HG03575 (cell line): ENCODE results near the gene DTX1.
"Not testable (repeated sequence)": the region's sequence is repeated elsewhere in the genome, so short reads cannot be mapped to it uniquely, and the experiment has no call there.

Source experiments
- ATAC-seq: cut with Tn5 transposase; IDR thresholded peaks from one replicate; pipeline ENCODE4 v1.9.1; 2021; ENCODE audit not compliant: unreplicated experiment, insufficient number of reproducible peaks, low FRiP score; ENCODE audit errors: extremely low read depth

The DTX1 gene

DNA sequence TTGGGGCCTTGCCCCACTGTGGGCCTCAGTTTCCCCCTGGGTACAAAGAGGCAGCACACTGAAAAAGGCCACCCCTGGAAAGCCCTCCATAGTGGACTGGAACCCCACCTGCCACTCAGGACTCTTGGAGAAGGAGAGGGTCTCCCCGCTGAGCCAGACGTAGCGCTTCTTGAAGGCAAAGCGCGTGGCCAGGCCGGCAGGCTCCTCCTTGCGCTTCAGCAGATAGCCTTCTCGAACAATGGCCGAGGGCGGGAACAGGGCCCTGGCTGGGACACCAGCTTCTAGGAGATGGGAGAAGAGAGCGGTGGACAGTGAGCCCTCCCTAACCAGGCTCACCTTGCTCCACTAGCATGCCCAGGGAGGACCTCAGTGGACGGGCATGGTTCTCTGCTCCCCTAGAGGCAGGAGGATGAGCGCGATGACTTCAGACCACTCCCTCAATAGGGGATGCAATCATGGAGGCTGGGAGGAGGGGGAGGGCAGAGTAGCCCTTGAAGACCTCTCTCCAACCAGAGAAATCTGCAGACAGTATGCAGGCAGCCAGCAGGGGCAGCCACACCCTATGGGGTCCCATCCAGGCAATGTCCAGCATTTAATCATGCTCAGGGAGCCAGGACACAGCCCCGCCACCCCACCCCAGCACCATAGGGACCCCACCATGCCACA is 49.2 kb downstream of the DTX1 start:
- no peak for ATAC-seq

DNA sequence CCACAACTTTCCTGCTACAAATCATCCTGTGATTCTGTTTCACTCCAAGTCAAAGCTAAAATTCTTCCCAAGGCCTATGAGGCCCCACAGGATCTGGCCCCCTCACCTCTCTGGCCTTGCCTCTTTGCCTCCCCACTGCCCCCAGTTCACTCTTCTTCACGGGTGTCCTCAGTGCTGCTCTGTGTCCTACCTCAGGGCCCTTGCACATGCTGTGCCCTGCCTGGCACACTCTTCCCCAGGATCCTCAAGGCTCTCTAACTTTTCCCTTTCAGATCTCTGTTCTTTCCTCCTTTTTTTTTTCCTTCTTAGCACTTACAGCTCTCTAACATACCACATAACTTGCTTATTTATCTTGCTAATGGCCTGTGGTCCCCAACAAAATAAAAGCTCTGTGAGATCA is 49.8 kb downstream of the DTX1 start:
- no peak for ATAC-seq

DNA sequence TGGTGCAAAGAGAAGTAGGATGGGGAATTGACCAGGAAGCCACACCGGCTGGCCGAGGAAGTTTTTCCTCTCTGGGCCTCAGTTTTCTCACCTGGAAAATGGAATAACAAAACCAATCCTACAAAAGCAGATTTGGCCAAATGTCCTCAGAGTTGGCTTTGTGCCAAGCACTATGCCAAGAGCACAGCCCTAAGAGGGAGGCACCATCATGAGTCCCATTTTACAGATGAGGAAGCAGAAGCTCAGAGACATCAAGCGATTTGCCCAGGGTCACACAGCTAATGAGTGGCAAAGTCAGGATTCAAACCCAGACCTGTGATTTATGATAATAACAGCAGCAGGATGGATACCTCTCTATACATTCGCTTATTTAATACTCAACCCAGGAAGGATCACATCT is 51.8 kb downstream of the DTX1 start:
- ATAC-seq: no peak

DNA sequence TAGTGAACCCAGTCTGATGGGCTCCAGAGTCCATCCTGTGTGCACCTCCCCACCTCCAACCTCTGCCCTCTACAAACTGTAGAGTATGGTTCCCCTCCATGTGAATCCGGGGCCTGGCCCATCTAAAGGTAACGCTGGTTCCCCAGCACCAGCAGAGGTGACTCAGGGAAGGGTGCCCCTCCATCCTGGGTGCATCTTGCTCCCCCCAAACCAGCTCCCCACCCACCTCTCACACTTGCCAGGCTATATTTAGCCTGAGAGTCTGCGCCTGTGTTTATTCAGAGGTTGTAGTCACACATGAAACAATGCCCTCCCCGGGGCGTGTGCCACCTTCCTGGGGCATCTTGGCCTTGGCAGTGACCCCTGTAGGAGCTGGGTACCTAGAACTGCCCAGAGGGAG is 52.8 kb downstream of the DTX1 start:
- no peak for ATAC-seq

DNA sequence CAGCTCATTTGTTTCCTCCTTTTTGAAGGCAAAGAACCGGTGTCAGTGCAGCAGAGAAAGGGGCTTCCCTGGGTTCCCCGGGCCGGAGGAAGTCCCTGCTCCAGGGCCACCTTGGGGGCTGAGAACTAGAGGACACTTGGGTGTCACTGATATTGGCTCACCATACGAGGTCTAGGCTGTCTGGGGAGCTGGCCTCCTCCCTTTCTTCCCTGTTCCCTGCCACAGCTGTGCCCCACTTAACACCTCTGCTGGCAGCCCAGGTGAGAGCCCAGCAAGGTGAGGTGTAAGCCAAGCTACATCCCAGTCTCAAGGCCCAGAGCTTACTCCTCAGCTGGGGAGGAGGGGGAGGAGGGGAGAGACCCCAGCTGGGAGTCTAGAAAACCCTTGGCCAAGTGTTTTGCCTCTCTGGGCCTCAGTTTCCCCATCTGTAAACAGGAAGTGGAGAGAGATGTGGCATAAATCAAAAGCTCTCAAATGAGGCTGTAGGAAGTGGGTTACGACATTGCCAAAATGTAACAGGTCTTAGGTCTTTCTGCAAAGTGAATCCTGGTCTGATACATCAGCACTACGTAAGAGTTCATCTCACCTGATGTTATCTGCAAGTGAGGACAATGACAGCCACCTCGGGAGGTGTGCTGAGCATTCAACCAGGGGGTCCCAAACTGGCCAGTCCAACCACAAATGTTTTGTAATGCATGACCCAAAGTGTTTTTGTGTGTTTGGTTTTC is 53.5 kb downstream of the DTX1 start:
- ATAC-seq: no peak

DNA sequence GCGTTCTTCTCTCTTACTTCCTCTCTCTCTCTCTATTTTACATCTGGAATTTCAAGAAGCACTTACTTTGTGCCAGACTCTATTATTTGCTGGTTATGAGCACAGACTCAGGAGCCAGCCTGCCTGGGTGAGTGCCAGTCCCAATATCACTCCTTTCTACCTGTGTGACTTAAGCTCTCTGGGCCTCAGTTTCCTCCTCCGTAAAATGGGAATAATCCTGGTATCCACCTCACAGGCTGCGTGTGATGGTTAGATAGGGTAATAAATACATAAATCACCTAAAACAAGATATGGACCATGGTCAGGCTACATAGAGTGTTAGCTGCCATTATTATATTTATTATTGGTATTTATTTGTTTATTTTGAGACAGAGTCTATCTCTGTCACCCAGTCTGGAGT is 54.7 kb downstream of the DTX1 start:
- no peak for ATAC-seq

DNA sequence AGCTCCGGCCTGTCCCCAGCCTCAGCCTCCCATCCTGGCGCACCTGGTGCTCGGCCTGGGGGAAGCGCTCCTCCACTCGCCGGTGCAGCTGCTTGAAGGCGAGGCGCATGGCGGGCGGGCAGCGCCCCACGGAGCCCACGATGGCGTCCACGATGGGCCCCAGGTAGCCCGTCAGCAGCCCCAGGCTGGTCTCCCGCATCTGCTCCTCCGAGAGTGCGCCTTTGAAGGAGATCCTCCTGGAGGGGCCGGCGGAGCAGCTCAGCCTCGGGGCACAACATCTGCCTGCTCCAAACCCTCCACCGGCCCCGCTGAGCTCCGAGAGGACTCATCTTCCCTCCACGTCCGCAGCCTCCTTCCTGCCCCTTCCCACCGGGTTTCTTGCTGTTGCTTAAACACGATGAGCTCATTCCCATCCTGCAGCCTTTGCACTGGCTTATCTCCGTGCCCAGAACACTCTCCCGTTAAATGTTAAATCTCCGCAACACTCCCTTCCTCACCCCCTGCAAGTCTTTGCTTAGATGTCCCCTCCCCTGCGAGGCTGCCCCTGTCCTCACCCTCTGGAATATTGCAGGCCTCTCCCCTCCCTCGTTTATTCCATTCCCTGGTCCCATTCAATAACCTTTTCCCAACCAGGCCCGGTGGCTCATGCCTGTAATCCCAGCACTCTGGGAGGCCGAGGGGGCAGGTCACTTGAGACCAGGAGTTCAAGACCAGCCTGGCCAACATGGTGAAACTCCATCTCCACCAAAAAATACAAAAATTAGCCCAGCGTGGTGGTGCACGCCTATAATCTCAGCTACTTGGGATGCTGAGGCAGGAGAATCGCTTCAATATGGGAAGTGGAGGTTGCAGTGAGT is 55.7 kb downstream of the DTX1 start:
- no peak for ATAC-seq

DNA sequence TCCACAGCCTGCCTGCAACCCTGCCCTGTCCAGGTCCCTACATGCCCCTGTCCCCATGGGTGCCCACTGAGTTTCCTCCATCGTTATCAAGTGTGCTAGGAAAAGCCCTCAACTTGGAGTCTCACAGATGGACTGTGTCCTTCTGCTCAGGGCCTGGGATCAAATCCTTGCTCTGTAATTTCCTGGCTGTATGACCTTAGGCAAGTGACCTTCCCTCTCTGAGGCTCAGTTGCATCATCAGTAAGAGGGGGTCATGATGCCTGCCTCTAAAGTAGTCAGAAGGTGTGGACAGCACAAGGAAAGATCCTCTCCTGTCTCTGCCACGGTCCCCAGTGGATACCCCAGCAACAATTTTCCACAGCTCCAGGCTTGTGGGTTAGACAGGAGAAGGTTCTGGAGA is 56.9 kb downstream of the DTX1 start:
- ATAC-seq: no peak

DNA sequence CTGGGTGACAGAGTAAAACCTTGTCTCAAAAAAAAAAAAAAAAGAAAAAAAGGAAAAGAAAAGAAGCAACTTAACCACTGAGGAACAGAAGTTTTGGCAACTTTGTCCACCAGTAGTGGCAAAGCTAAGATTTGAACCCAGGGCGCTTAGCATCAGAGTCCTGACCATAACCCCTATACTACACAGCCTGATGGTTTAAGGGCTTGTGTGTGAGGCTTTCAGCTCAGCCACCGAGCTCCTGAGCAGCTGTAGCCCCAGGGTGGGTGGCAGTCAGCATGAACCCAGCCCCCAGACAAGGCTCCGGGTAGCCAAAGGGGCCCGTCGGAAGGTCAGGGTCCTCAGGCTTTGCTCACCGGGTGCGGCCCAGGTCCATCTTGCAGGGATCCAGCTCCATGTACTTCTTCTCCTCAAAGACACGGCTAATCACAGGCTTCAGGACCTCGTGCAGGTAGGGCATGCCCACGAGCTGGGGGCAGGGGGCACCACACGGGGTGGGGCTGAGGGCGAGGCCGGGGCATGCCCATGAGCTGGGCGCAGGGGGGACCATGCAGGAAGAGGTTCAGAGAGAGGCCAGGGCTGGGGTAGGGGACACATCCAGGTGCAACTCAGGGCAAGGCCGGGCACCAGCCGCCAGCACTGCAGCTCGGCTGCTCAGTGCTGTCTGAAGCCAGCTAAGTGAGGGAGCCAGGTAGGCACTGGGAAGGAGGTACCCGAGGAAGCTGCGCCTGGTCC is 58.1 kb downstream of the DTX1 start:
- ATAC-seq: no peak

DNA sequence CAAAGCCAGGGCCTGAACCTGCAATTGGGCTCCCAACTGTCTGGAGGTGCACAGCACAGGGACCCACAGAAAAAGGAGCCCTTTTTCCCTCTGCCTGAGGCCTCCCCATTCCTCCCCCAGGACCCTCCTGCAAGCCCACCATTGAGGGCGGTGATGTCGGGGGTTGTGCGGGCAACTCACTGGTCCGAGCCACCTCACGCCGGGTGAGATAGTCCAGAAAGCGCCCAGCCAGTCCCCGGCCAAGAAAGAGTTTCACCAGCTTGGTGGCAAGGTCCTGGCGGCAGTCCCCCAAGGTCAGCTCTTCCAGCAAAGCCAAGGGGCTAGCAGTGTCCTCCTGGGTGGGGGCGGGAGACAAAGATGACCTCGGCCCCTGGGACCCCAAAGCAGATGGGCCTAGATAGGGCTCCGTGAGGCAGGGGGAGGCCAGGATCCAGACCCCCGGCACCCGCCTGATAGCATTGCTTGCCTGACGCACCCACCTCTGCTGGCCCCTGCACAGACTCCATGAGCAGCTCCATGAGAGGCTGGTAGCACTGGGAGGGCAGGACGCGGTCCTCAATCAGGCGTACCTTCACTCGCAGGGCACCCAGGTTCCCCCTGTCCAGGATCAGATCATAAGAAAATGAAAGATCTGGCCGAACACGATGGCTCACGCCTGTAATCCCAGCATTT is 59.1 kb downstream of the DTX1 start:
- ATAC-seq: no peak

DNA sequence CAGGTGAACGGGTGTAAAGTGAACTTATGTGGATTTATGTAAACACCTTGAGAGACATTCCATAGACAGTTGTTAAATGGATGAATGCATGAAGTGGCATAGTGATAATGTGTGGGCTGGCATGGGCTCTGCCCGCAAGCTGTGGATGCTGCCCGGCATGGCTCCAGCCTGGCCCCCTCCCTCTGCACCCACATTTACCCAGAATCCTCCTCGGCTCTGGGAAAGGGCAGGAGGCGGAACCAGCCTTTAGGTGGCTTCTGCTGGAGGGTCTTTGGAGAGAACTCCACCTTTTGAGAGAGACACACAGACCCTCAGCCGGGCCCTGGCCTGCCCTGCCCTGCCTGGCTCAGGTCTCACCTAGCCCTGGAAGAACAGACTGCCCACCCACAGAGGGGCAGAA is 60.3 kb downstream of the DTX1 start:
- no peak for ATAC-seq

DNA sequence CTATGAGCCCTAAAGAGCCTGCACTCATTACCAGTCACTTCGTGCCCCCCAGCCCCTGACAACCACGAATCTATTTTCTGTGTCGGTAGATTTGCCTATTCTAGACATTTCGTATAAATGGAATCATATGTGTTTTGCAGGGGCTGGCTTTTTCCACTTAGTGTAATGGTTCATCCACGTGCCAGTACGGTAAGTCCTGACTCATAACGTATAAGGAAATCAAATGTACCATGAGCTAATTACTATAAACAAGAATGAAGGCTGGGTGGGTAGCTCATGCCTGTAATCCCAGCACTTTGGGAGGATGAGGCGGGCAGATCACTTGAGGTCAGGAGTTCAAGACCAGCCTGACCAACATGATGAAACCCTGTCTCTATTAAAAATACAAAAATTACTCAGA is 61.2 kb downstream of the DTX1 start:
- ATAC-seq: not testable (repeated sequence)

DNA sequence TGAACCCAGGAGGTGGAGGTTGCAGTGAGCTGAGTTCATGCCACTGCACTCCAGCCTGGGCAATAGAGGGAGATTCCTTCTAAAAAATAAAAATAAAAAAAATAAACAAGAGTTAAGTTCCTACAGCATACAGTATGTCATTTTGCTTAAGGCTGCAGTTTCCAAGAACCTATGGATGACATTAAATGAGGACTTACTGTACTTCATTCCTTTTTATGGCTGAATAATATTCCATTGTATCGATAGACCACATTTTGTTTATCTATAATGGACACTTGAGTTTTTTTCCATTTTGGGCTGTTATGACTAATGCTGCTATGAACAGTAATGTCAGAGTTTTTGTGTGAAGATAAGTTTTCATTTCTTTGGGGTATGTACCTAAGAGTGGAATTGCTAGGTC is 61.6 kb downstream of the DTX1 start:
- ATAC-seq: no peak

DNA sequence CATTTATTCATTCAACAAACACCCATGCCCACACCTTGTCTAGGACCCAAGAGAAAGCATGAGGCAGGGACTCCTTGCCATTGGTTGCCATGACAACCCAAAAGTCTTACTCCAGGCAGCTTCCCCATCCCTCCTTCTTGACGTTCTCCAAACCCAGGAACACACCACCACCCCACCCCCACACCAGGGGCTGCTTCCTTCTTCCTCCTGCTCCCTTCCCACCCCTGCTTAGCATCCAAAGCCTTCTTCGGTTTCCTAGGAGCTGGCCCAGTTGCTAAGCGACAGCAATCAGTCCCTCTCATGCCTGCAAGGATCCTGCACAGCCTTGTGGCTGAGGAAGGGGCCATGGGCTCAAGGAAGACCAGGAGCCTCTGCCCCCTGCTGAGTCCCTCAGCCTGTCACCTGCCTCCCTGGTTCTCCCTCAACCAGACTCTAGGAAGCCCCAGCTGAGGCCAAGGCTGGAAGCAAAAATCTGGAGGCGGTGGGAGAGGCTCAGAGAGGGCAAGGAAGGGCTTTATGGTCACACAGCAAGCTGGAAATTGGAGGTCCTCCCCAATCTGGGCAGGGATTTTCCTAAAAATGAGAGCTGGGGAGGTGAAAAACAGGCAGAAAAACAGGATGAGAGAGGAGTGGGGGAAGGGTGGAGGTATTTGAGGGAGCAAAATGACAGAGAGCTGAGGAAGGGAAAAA is 63.6 kb downstream of the DTX1 start:
- no peak for ATAC-seq

DNA sequence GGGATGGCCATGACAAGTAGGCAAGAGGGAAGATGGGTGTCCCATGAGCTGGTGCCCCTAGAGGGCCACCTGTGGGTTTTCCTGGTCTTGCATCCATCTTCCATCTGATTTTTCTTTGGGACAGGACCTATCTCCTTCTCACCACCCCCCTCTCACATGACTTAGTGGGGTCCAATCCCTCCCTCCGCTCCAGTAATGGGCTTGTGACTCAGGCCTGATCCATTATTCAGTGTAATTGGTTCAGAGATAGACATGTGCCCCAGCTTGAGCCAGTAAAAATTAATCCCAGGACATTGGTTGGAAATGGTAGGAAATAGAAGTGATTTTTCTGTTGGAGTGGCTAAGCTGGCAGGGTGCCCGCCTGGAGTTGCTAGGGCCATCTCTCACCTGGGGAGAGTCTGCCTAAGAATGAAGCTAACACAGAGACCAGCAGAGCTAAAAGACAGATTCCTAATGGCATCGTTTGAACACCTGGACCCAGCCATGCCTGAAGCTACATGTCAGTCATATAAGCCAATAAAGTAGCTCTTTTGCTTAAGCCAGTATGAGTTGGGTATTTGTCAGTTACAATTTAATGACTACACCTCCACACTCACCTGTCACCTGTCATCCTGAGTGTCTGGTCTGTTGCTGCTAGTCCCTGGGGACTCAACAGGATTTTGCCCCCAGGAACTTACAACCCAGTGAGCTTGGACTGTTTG is 64.3 kb downstream of the DTX1 start:
- no peak for ATAC-seq

DNA sequence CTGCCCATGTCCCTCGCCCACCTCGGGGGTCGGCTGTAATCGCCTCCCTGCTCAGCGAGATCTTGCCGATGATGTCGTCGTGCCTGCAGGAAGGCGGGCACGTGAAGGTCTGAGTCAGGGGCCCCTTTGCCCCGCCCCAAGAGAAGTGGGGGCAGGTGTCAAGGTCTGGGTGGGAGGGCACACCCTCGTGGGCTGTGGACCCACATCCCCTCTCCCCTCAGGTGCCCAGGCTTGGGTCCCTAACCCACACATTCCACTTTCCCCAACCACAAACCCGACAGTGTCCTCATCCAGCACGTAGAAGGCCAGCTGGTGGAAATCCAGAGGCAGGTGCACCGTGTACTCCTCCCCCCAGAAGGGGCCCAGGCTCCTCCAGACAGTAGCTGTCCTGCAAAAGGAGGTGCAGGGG is 71.3 kb downstream of the DTX1 start:
- no peak for ATAC-seq

DNA sequence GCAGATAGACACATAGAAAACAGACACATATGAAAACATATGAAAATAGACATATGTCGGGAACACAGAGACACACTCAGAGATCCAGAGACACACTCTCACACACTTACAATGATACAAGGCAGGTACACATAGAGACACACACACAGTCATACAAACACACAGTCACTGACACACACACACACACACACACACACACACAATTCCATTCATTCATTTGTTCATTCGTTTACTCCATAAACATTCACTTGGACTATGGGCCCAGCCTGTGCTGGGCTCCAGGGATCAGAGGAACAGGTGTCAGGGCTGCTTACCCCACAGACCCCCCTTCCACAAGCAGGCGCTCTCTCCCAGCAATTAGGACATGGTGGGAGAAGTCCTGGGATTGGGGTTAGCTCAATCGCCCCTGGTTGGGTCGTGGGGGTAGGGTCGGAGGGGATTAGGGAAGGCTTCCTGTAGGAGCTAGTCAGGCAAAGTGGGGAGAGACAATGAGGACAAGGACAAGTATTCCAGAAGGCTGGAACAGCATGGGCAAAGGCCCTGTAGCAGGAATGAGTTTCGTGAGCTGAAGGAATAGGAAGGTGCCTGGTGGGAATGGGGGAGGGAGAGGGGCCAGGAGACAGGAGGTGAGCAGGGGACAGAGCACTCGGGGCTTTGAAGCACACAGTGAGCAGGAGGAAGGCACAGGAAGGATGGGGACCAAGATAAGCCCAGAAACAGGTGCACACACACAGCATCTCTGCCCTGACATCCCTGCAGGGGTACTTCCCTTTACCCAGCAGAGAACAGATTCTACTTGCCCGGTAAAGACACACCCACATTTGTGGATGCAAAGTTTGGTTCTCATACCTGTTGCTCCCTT is 72.5 kb downstream of the DTX1 start:
- no peak for ATAC-seq
